ENCODE measurements around the gene GRIK5. TPM values are rescaled to one million over a fixed set of nuclear protein-coding genes. Genes with fewer than 3 reads are reported as not detected.

Gene GRIK5
- total RNA-seq, 1 experiment from 2014 or later = 0.48 TPM

DNA sequence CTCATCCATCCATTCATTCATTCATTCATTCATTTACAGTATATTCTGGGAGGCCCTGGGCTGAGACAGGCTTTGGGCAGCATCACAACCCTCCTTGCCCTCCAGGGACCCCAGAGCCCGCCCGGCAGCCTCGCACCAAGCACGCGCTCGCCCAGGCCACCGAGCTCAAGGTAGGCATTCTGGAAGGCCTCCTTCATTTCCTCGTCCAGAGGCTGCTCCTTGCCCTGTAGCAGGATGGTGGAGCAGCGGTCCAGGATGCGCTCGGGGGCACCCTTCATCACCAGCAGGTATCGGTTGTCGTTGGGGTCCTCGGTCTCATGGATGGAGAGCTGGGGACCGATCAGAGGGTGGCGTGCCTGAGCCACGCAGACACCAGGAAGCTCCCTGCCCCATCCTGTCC lies 91.5 kb downstream of the GRIK5 start:
- ChIA-PET CTCF (interaction anchor here (0.6 kb wide), 1 partner anchor 48 kb away, joined by 3 read pairs; no protein-coding TSS in a partner anchor), POLR2A (no interaction called here)
- no peaks in the 10 kb centered on the region for H3K4me1 ChIP-seq
- TF ChIP-seq, protein P1, sequence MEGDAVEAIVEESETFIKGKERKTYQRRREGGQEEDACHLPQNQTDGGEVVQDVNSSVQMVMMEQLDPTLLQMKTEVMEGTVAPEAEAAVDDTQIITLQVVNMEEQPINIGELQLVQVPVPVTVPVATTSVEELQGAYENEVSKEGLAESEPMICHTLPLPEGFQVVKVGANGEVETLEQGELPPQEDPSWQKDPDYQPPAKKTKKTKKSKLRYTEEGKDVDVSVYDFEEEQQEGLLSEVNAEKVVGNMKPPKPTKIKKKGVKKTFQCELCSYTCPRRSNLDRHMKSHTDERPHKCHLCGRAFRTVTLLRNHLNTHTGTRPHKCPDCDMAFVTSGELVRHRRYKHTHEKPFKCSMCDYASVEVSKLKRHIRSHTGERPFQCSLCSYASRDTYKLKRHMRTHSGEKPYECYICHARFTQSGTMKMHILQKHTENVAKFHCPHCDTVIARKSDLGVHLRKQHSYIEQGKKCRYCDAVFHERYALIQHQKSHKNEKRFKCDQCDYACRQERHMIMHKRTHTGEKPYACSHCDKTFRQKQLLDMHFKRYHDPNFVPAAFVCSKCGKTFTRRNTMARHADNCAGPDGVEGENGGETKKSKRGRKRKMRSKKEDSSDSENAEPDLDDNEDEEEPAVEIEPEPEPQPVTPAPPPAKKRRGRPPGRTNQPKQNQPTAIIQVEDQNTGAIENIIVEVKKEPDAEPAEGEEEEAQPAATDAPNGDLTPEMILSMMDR (IDR thresholded peaks at IDR 0.05; ENCODE audit: insufficient read depth in 1 of 2, low read depth in 1 of 2, low read length in 1 of 2, severe bottlenecking in 1 of 2, unreplicated experiment in 1 of 2) = no peak
- no peak overlapping the region for H3K4me3 ChIP-seq (ENCODE audit: low read depth, low read length)
- H3K9me3 ChIP-seq = no peaks in the 10 kb centered on the region
- H3K36me3 ChIP-seq (ENCODE audit: control insufficient read depth, insufficient read depth, low read length) = no peaks in the 10 kb centered on the region
- no TSS peak for BruUV-seq (replicated peaks)
- Mint-ChIP-seq H3K27me3 (ENCODE audit: insufficient read depth, unreplicated experiment) (peaks cover 9% of the 10 kb centered on the region), H3K4me3 (ENCODE audit: unreplicated experiment) (no peak overlapping the region), H3K9me3 (ENCODE audit: unreplicated experiment) (no peaks in the 10 kb centered on the region), H3K27ac (ENCODE audit: unreplicated experiment) (no peak overlapping the region), H3K36me3 (ENCODE audit: insufficient read depth, unreplicated experiment) (no peaks in the 10 kb centered on the region), H3K4me1 (ENCODE audit: low read depth, unreplicated experiment) (no peaks in the 10 kb centered on the region)
- no peak for DNase-seq
- intact Hi-C loops (cut with micrococcal nuclease; ENCODE audit: unreplicated experiment) = no loop called here
- H3K27me3 ChIP-seq (replicated peaks; ENCODE audit: control insufficient read depth, insufficient read depth, low read length) = no peaks in the 10 kb centered on the region

DNA sequence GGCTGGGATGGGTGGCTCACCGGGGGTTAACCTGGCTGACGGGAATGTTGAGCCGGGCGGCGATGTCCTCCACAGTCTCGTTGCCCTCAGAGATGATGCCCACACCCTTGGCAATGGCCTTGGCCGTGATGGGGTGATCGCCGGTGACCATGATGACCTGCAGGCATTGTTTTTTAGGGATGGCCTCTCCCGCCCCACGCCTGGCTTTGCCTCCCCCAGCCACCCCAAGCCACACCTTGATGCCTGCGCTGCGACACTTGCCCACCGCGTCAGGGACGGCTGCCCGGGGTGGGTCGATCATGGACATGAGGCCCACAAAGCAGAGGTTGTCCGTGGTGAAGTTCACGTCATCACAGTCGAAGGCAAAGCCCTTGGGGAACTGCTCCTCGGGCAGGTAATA lies 92.1 kb downstream of the GRIK5 start:
- no peak for DNase-seq
- Mint-ChIP-seq H3K27me3 (ENCODE audit: insufficient read depth, unreplicated experiment) (peaks cover 9% of the 10 kb centered on the region), H3K36me3 (ENCODE audit: insufficient read depth, unreplicated experiment) (no peaks in the 10 kb centered on the region), H3K9me3 (ENCODE audit: unreplicated experiment) (no peaks in the 10 kb centered on the region), H3K4me3 (ENCODE audit: unreplicated experiment) (no peak overlapping the region), H3K27ac (ENCODE audit: unreplicated experiment) (no peak overlapping the region), H3K4me1 (ENCODE audit: low read depth, unreplicated experiment) (no peaks in the 10 kb centered on the region)
- TF ChIP-seq, protein P1 (IDR thresholded peaks at IDR 0.05; ENCODE audit: insufficient read depth in 1 of 2, low read depth in 1 of 2, low read length in 1 of 2, severe bottlenecking in 1 of 2, unreplicated experiment in 1 of 2) = no peak
- H3K36me3 ChIP-seq (ENCODE audit: control insufficient read depth, insufficient read depth, low read length) = no peaks in the 10 kb centered on the region
- ChIA-PET CTCF (interaction anchor here (0.6 kb wide), 1 partner anchor 48 kb away, joined by 3 read pairs; no protein-coding TSS in a partner anchor), POLR2A (no interaction called here)
- H3K27me3 ChIP-seq (replicated peaks; ENCODE audit: control insufficient read depth, insufficient read depth, low read length) = no peaks in the 10 kb centered on the region
- H3K9me3 ChIP-seq = no peaks in the 10 kb centered on the region
- no peaks in the 10 kb centered on the region for H3K4me1 ChIP-seq
- intact Hi-C loops (cut with micrococcal nuclease; ENCODE audit: unreplicated experiment) = no loop called here
- BruUV-seq (replicated peaks) = no TSS peak
- no peak overlapping the region for H3K4me3 ChIP-seq (ENCODE audit: low read depth, low read length)

DNA sequence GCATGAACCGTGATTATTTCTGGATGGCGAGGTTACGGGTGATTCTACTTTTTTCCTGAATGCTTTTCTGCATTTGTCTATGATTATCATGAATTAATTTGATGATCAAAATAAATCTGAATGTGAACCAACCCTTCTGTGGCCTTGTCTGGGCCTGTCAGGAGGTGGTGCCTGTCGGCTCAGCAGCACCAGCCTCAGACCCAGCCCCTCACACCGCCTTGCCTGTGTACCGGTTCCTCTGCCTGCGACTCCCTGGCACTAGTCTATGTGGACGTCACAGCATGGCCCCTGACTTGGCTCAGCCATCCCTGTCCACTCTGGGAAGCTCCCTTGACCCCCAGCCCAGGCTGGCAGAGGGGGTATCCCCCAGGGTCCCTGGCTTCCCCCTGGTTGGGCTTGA lies 95.4 kb downstream of the GRIK5 start:
- H3K4me3 ChIP-seq (ENCODE audit: low read depth, low read length) = no peak overlapping the region
- no peaks in the 10 kb centered on the region for H3K27me3 ChIP-seq (replicated peaks; ENCODE audit: control insufficient read depth, insufficient read depth, low read length)
- ChIA-PET POLR2A (interaction anchor here (0.6 kb wide), 1 partner anchor 21 kb away, joined by 3 read pairs; no protein-coding TSS in a partner anchor), CTCF (no interaction called here)
- BruUV-seq (replicated peaks) = no TSS peak
- TF ChIP-seq, protein P1 (IDR thresholded peaks at IDR 0.05; ENCODE audit: insufficient read depth in 1 of 2, low read depth in 1 of 2, low read length in 1 of 2, severe bottlenecking in 1 of 2, unreplicated experiment in 1 of 2) = no peak
- H3K27me3 Mint-ChIP-seq (ENCODE audit: insufficient read depth, unreplicated experiment) = peaks cover 13% of the 10 kb centered on the region
- H3K4me1 Mint-ChIP-seq (ENCODE audit: low read depth, unreplicated experiment) = no peaks in the 10 kb centered on the region
- intact Hi-C loops (cut with micrococcal nuclease; ENCODE audit: unreplicated experiment) = no loop called here
- no peaks in the 10 kb centered on the region for H3K9me3 Mint-ChIP-seq (ENCODE audit: unreplicated experiment)
- no peaks in the 10 kb centered on the region for H3K36me3 Mint-ChIP-seq (ENCODE audit: insufficient read depth, unreplicated experiment)
- no peaks in the 10 kb centered on the region for H3K4me1 ChIP-seq
- no peaks in the 10 kb centered on the region for H3K9me3 ChIP-seq
- no peak overlapping the region for H3K27ac Mint-ChIP-seq (ENCODE audit: unreplicated experiment)
- DNase-seq = no peak
- H3K4me3 Mint-ChIP-seq (ENCODE audit: unreplicated experiment) = no peak overlapping the region
- H3K36me3 ChIP-seq (ENCODE audit: control insufficient read depth, insufficient read depth, low read length) = no peaks in the 10 kb centered on the region
